NCI-H748 treated with DMSO at 0.1 percent for 48 hours (cell line): ENCODE data around the gene SART3.

Experiments
- DNase-seq: peaks from one replicate; lab custom pipeline; 2025; lab: John Stamatoyannopoulos, UW

SART3 gene

GRCh38 chr12:108519558-108519957 is 41.4 kb downstream of the SART3 start:
- no peak for DNase-seq

GRCh38 chr12:108518716-108519496 is 42.1 kb downstream of the SART3 start:
- no peak for DNase-seq

GRCh38 chr12:108518101-108518715 is 42.8 kb downstream of the SART3 start:
- DNase-seq: no peak

- no peak for DNase-seq
These were observed 43.5 kb downstream of the SART3 start for GRCh38 chr12:108517288-108518100.

GRCh38 chr12:108516511-108517275 is 44.3 kb downstream of the SART3 start:
- DNase-seq: no peak

GRCh38 chr12:108515916-108516315 is 45.1 kb downstream of the SART3 start:
- no peak for DNase-seq

GRCh38 chr12:108514973-108515814 is 45.8 kb downstream of the SART3 start, which contains the start of gene FICD:
FICD (plus strand) TSS chr12:108515277; CDS start chr12:108516973, 1,696 bp downstream.
- DNase-seq: peak; percentile 97

- DNase-seq: no peak
These were observed 46.5 kb downstream of the SART3 start for GRCh38 chr12:108514468-108514972.

GRCh38 chr12:108511633-108512540 is 49.1 kb downstream of the SART3 start:
- DNase-seq: peak; percentile 68

- DNase-seq: no peak
These were observed 50.1 kb downstream of the SART3 start for GRCh38 chr12:108510836-108511235.

- no peak for DNase-seq
These were observed 51.2 kb downstream of the SART3 start for GRCh38 chr12:108509806-108510205.

- DNase-seq: no peak
These were observed 52.9 kb downstream of the SART3 start for GRCh38 chr12:108507971-108508642.

GRCh38 chr12:108505129-108505528 is 55.8 kb downstream of the SART3 start:
- peak; percentile 60 for DNase-seq

GRCh38 chr12:108502922-108503321 is 58.1 kb downstream of the SART3 start:
- no peak for DNase-seq

GRCh38 chr12:108498136-108498535 is 62.8 kb downstream of the SART3 start:
- DNase-seq: no peak

GRCh38 chr12:108495823-108496579 is 65.0 kb downstream of the SART3 start:
- DNase-seq: no peak

- no peak for DNase-seq
These were observed 65.9 kb downstream of the SART3 start for GRCh38 chr12:108495054-108495453.

GRCh38 chr12:108491256-108491655 is 69.7 kb downstream of the SART3 start:
- no peak for DNase-seq
